Uterus (tissue), 4 donors: ENCODE data around the gene MT1G. TPM values are rescaled to one million over a fixed set of nuclear protein-coding genes. Genes with fewer than 3 reads are reported as not detected.

ENCODE experiments used
- DNase-seq, 2 donors: peaks; one replicate each; pipeline ENCODE4 v3.0.0-alpha.2; 2019 to 2020
- H3K27ac ChIP-seq, 2 donors: fragments of 200-600 bp; sonication (generic); 1 replicate in 1 of 2; 2 replicates in 1 of 2; pipeline ENCODE4 v1.5.1; 2016 to 2018
- H3K27me3 ChIP-seq, 2 donors: fragments of 200-600 bp; sonication (generic); one replicate each; pipeline ENCODE4 v1.5.1; 2018 to 2019; ENCODE audit warnings: control low read depth in 1 of 2
- H3K36me3 ChIP-seq, 2 donors: fragments of 200-600 bp; sonication (generic); one replicate each; pipeline ENCODE4 v1.5.1; 2019; ENCODE audit warnings: control low read depth in 1 of 2
- H3K4me1 ChIP-seq, 2 donors: fragments of 200-600 bp; sonication (generic); one replicate each; pipeline ENCODE4 v1.5.1; 2018 to 2019; ENCODE audit warnings: control low read depth in 1 of 2
- H3K4me3 ChIP-seq, 2 donors: fragments of 200-600 bp; sonication (generic); 1 replicate in 1 of 2; 2 replicates in 1 of 2; pipeline ENCODE4 v1.5.1; 2018 to 2019; ENCODE audit warnings: mild to moderate bottlenecking in 1 of 2
- H3K9me3 ChIP-seq, 2 donors: fragments of 200-600 bp; sonication (generic); one replicate each; pipeline ENCODE4 v1.5.1; 2019; ENCODE audit warnings: control low read depth in 1 of 2
- POLR2A ChIP-seq, 2 donors: fragments of 450-650 bp; IDR thresholded peaks; one replicate each; pipeline ENCODE4 v1.6.1; 2016; ENCODE audit warnings: antibody characterized with exemption in 2 of 2, mild to moderate bottlenecking in 1 of 2, moderate library complexity in 1 of 2
- intact Hi-C: fragments of 100-400 bp; cut with DNase I; formaldehyde crosslinking; loops from one replicate; pipeline ENCODE4 v1.15.1; 2023; ENCODE audit warnings: low total_unique reads
- total RNA-seq, 4 donors: library from RNA; depleted of rRNA in 3 of 4; stranded (reverse); fragments of >200 nt in 3 of 4; gene quantifications; one replicate each; pipeline versions ENCODE4 v1.1.0 to v1.2.4, GENCODE V29; 2014 to 2023
- TF ChIP-seq, protein P1 (sequence below), 4 experiments: fragments of 200-600 bp in 2 of 4; fragments of 450-650 bp in 2 of 4; sonication (generic) in 2 of 4; IDR thresholded peaks; one replicate each; pipeline ENCODE4 v1.5.1; 2016 to 2019; ENCODE audit warnings: antibody characterized with exemption in 4 of 4, mild to moderate bottlenecking in 2 of 4, moderate library complexity in 1 of 4
- donor health status: DM: yes; HTN: yes; CAD: no.

The MT1G gene
- total RNA-seq, 4 donors from 2014 or later, result 51.8 TPM; not detected in 3

DNA sequence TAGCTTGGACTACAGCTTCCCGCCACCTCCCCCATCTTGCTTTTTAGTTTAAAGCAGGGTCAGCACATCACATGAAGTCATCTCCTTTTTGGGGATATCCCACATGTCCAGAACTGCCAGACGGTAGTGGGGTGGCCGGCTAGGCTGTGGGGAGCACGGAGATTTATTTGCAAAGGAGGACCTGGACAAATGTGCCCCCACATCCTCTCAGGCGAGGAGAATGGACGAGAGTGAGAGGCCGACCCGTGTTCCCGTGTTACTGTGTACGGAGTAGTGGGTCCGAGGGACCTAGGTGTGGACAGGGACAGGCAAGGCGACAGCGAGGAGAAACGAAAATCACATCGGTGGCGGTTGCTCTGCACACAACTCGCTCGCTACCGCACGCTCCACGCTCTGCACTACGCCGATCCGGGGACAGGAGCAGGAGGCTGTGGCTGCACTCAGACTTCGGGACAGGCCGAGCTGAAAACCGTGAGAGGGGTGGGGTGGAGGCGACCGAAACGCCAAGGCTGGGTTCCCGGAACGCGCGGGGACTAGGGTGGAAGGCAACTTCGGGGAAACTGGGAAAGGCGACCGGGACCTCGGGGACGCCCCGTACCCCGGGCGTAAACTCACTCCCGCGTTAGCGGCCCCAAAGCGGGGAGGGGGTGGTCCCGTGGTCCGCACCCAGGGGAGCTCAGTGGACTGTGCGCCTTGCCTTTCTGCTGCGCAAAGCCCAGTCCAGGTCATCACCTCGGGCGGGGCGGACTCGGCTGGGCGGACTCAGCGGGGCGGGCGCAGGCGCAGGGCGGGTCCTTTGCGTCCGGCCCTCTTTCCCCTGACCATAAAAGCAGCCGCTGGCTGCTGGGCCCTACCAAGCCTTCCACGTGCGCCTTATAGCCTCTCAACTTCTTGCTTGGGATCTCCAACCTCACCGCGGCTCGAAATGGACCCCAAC, 29.8 kb downstream of the MT1G start, which contains the start of gene MT1A:
MT1A (plus strand) TSS at position 853 of the 937 bp plus-strand sequence; CDS start at position 926, 73 bp downstream.
- peak; percentile 69 to 72 for DNase-seq
- H3K9me3 ChIP-seq, result no peaks in the 10 kb centered on the region
- H3K27ac ChIP-seq, result no peak within 1 kb of the TSS
- H3K4me1 ChIP-seq, result peaks cover 0 to 5% of the 10 kb centered on the region in 2 donors
- peak within 1 kb of the TSS; percentile 22 to 32 for H3K4me3 ChIP-seq
- TF ChIP-seq, protein P1, sequence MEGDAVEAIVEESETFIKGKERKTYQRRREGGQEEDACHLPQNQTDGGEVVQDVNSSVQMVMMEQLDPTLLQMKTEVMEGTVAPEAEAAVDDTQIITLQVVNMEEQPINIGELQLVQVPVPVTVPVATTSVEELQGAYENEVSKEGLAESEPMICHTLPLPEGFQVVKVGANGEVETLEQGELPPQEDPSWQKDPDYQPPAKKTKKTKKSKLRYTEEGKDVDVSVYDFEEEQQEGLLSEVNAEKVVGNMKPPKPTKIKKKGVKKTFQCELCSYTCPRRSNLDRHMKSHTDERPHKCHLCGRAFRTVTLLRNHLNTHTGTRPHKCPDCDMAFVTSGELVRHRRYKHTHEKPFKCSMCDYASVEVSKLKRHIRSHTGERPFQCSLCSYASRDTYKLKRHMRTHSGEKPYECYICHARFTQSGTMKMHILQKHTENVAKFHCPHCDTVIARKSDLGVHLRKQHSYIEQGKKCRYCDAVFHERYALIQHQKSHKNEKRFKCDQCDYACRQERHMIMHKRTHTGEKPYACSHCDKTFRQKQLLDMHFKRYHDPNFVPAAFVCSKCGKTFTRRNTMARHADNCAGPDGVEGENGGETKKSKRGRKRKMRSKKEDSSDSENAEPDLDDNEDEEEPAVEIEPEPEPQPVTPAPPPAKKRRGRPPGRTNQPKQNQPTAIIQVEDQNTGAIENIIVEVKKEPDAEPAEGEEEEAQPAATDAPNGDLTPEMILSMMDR (IDR thresholded peaks at IDR 0.05), result no peak
- peak; percentile 39 to 56 for TF ChIP-seq POLR2A (IDR thresholded peaks at IDR 0.05)
- no peaks in the 10 kb centered on the region for H3K36me3 ChIP-seq
- H3K27me3 ChIP-seq, result peaks cover 0 to 12% of the 10 kb centered on the region in 2 donors
- intact Hi-C loops, result no loop called here

DNA sequence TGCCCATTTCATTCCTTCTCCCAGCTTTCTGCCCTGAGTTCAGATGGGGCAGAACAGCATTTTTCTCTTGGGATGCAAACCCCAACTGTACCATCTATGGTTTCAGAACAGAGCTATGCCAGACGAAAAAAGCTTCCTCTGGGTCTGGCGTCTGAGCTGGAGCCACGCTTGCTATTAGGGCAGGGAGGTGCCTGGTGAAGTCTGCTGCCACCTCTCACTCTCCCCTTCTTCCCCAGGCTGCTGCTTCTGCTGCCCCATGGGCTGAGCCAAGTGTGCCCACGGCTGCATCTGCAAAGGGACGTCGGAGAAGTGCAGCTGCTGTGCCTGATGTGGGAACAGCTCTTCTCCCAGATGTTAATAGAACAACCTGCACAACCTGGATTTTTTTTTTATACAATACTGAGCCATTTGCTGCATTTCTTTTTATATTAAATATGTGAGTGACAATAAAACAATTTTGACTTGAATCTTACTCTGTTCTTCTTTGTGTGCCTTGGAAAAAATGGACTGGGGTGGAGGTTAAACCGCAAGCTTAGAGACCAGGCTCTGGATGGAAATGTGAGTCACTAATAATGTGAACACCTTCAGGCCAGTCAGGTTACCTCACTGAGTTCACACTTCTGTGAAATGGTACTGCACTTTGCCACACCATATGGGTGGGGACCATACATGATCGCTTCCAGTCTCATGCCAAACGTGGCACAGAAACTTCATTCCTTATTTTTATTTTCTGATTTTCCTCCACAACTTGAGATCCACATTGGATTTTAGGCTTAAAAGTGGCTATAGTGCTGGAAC, 31.1 kb downstream of the MT1G start:
- no peak for DNase-seq
- H3K36me3 ChIP-seq, result no peaks in the 10 kb centered on the region
- peaks cover 0 to 12% of the 10 kb centered on the region in 2 donors for H3K27me3 ChIP-seq
- H3K9me3 ChIP-seq, result no peaks in the 10 kb centered on the region
- intact Hi-C loops, result no loop called here
- no peak overlapping the region for H3K4me3 ChIP-seq
- H3K4me1 ChIP-seq, result peaks cover 0 to 5% of the 10 kb centered on the region in 2 donors
- no peak overlapping the region for H3K27ac ChIP-seq
- TF ChIP-seq, protein P1 (IDR thresholded peaks at IDR 0.05), result no peak
- no peak for TF ChIP-seq POLR2A (IDR thresholded peaks at IDR 0.05)

DNA sequence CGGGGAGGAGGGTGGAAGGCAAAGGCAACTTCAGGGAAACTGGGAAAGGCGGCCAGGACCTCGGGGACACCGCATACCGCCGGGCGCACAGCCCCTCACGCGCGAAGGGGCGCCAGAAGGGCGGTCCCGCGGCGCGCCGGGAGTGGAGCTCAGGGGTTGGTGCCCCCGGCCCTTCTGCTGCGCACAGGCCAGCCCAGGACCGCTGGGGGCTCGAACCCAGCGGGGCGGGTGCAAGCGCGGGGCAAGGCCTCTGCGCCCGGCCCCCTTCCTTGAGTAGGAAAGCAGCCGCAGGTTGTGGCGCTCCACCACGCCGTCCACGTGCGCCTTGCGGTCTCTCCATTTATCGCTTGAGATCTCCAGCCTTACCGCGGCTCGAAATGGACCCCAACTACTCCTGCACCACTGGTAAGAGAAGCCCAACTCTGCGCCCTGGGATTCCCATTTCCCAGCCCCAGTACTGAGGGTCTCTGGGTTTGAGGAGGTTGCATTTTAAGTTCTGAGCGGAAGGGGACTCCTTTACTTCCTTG, 32.4 kb downstream of the MT1G start:
- intact Hi-C loops, result no loop called here
- TF ChIP-seq, protein P1 (IDR thresholded peaks at IDR 0.05), result no peak
- TF ChIP-seq POLR2A (IDR thresholded peaks at IDR 0.05), result no peak
- Histone ChIP-seq H3K27me3 (peaks cover 0 to 12% of the 10 kb centered on the region in 2 donors), H3K4me1 (peaks cover 0 to 5% of the 10 kb centered on the region in 2 donors), H3K27ac (no peak overlapping the region), H3K9me3 (no peaks in the 10 kb centered on the region), H3K4me3 (no peak overlapping the region), H3K36me3 (no peaks in the 10 kb centered on the region)
- DNase-seq, result no peak

DNA sequence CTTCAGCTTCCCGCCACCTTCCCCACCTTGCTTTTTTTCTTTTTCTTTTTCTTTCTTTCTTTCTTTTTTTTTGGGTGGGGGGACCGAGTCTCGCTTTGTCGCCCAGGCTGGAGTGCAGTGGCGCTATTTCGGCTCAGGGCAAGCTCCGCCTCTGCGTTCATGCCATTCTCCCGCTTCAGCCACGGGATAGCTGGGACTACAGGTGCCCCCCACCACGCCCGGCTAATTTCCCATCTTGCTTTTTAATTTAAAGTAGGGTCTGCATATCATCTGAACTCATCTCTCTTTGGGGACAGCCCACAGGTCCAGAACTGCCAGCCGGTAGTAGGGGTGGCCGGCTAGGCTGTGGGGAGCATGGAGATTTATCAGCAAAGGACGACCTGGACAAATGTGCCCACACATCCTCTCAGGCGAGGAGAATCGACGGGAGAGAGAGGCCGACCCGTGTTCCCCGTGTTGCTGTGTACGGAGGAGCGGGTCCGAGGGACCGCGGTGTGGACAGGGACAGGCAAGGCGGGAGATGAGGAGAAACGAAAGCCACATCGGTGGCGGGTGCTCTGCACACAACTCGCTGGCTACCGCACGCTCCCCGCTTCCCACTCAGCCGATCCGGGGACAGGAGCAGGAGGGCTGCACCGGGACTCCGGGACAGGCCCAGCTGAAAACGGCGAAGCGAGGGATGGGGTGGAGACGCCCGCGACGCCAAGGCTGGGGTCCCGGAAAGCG, 33.0 kb downstream of the MT1G start:
- peaks cover 0 to 5% of the 10 kb centered on the region in 2 donors for H3K4me1 ChIP-seq
- TF ChIP-seq, protein P1 (IDR thresholded peaks at IDR 0.05), result no peak
- TF ChIP-seq POLR2A (IDR thresholded peaks at IDR 0.05), result no peak
- no peaks in the 10 kb centered on the region for H3K36me3 ChIP-seq
- H3K9me3 ChIP-seq, result no peaks in the 10 kb centered on the region
- intact Hi-C loops, result no loop called here
- H3K27me3 ChIP-seq, result peaks cover 0 to 12% of the 10 kb centered on the region in 2 donors
- H3K4me3 ChIP-seq, result no peak overlapping the region
- no peak overlapping the region for H3K27ac ChIP-seq
- no peak for DNase-seq
